ENCODE data around the gene SPATA31E1. TPM values are rescaled to one million over a fixed set of nuclear protein-coding genes. Genes with fewer than 3 reads are reported as not detected.

SPATA31E1 gene
- total RNA-seq, 1 experiment from 2014 or later: 0.04 TPM

- TF ChIP-seq ATF2 (CRISPR knock-in tag; IDR thresholded peaks at IDR 0.05; ENCODE audit: borderline replicate concordance, low read depth) (no peak), FOXK1 (CRISPR knock-in tag; IDR thresholded peaks at IDR 0.05) (no peak), E2F1 (CRISPR knock-in tag; IDR thresholded peaks at IDR 0.05) (no peak), CDX4 (CRISPR knock-in tag; IDR thresholded peaks at IDR 0.05; ENCODE audit: borderline replicate concordance) (no peak), ZNF317 (CRISPR knock-in tag; IDR thresholded peaks at IDR 0.05; ENCODE audit: borderline replicate concordance, low read depth) (no peak)
Observed at GRCh38 chr9:87859137-87859536, 23.5 kb upstream of the SPATA31E1 start (continued).

GRCh38 chr9:87859786-87860185 lies 22.9 kb upstream of the SPATA31E1 start:
- peaks cover 32% of the 10 kb centered on the region for H3K9me3 Mint-ChIP-seq
- no peak overlapping the region for H3K27ac Mint-ChIP-seq
- peaks cover 15% of the 10 kb centered on the region for H3K4me1 Mint-ChIP-seq
- ATAC-seq (no peak), DNase-seq (ENCODE audit: low spot score) (no peak)
- no peaks in the 10 kb centered on the region; the same call in 1 of the 2 replicates for H3K27me3 Mint-ChIP-seq (ENCODE audit: low read depth)
- no peak overlapping the region for H3K4me3 Mint-ChIP-seq
- 0 out of 2 replicates have a peak, but pooled peaks cover 5% of the 10 kb centered on the region for H3K36me3 Mint-ChIP-seq
- POLR2A ChIA-PET: no interaction called here
- no peak for TF ChIP-seq ZNF219 (CRISPR knock-in tag; IDR thresholded peaks at IDR 0.05; ENCODE audit: borderline replicate concordance)
- CTCF ChIA-PET: no interaction called here

GRCh38 chr9:87861332-87861731 lies 21.3 kb upstream of the SPATA31E1 start:
- Mint-ChIP-seq H3K9me3 (peaks cover 27% of the 10 kb centered on the region), H3K27ac (no peak overlapping the region), H3K27me3 (ENCODE audit: low read depth) (no peaks in the 10 kb centered on the region; the same call in 1 of the 2 replicates), H3K4me1 (peaks cover 15% of the 10 kb centered on the region), H3K4me3 (no peak overlapping the region), H3K36me3 (0 out of 2 replicates have a peak, but pooled peaks cover 5% of the 10 kb centered on the region)
- CTCF ChIA-PET: no interaction called here
- POLR2A ChIA-PET: no interaction called here
- ATAC-seq (no peak), DNase-seq (ENCODE audit: low spot score) (no peak)
- TF ChIP-seq ZNF317 (CRISPR knock-in tag; IDR thresholded peaks at IDR 0.05; ENCODE audit: borderline replicate concordance, low read depth): no peak
- TF ChIP-seq PREB (CRISPR knock-in tag; IDR thresholded peaks at IDR 0.05; ENCODE audit: borderline replicate concordance): no peak
- TF ChIP-seq ZNF232 (CRISPR knock-in tag; IDR thresholded peaks at IDR 0.05): no peak
- TF ChIP-seq ZNF671 (CRISPR knock-in tag; IDR thresholded peaks at IDR 0.05): no peak
- TF ChIP-seq E2F4 (CRISPR knock-in tag; IDR thresholded peaks at IDR 0.05; ENCODE audit: borderline replicate concordance, low read depth): no peak
- no peak for TF ChIP-seq MAX (CRISPR knock-in tag; IDR thresholded peaks at IDR 0.05)

- POLR2A ChIA-PET: no interaction called here
- DNase-seq (ENCODE audit: low spot score) (no peak), ATAC-seq (peak; percentile 73)
- Mint-ChIP-seq H3K36me3 (0 out of 2 replicates have a peak, but pooled peaks cover 5% of the 10 kb centered on the region), H3K4me3 (no peak overlapping the region), H3K27ac (no peak overlapping the region), H3K9me3 (peaks cover 27% of the 10 kb centered on the region), H3K4me1 (peaks cover 15% of the 10 kb centered on the region), H3K27me3 (ENCODE audit: low read depth) (no peaks in the 10 kb centered on the region)
- CTCF ChIA-PET: interaction anchor here (0.5 to 1.4 kb wide), 3 partner anchors 21 to 70 kb away, joined by 3 to 7 read pairs (median 3); no protein-coding TSS in a partner anchor
- TF ChIP-seq ETV6 (CRISPR knock-in tag; IDR thresholded peaks at IDR 0.05) (no peak), AFF4 (CRISPR knock-in tag; IDR thresholded peaks at IDR 0.05; ENCODE audit: borderline replicate concordance) (no peak), E2F4 (CRISPR knock-in tag; IDR thresholded peaks at IDR 0.05; ENCODE audit: borderline replicate concordance, low read depth) (no peak), GTF2I (CRISPR knock-in tag; conservative IDR thresholded peaks at IDR 0.05) (no peak), ERG (CRISPR knock-in tag; IDR thresholded peaks at IDR 0.05) (no peak)
Observed at GRCh38 chr9:87862536-87863268, 20.0 kb upstream of the SPATA31E1 start.

All from WTC11 (cell line).